Heart left ventricle (tissue), 13 donors: ENCODE results near the gene ADGRD2.

Experiments
- CTCF ChIP-seq, 12 donors: fragments of 200-600 bp; sonication (generic) in 4 of 12; IDR thresholded peaks; one replicate each; pipeline versions ENCODE4 v1.5.0 to v1.8.0; 2018 to 2022; ENCODE audit warnings: antibody characterized with exemption in 12 of 12, mild to moderate bottlenecking in 5 of 12
- POLR2A ChIP-seq, 2 donors: fragments of 450-650 bp; IDR thresholded peaks; one replicate each; pipeline ENCODE4 v1.6.1; 2017; ENCODE audit warnings: antibody characterized with exemption in 2 of 2, mild to moderate bottlenecking in 2 of 2, moderate library complexity in 2 of 2
- donor health status: ischemic (EF 13 %, LVEDD 7.1; RV severe dilation, severe dysfunction).
- donor health status: DM: no; HTN: yes; CAD: no.
- donor health status: DM: no; HTN: no; CAD: no.
- donor health status: ischemic (EF 25% LVEDD 6.9; RV normal size, moderate dysfunction).
- donor health status: ischemic (EF 25% LVEDD 5.7; RV mildly dilated, moderate dysfunction).
- donor health status: ischemic (EF 35%, LVEDD 5.7; RV mildly dilated, moderate dysfunction).
- donor health status: nonischemic (EF 11% LVEDD 7.7; RV severe dilation, severe dysfunction).
- donor health status: DM: yes; HTN: yes; CAD: no.
- donor health status: PGD.
- donor health status: ischemic (EF 29% LVEDD 5.4; RV normal size, mild dysfunction).
- donor health status: nonischemic (EF 23%, LVEDD 6.1; RV moderate dilation, normal function).

GRCh38 chr9:124470726-124471125 lies 20.5 kb downstream of the ADGRD2 start:
- no peak for TF ChIP-seq CTCF (IDR thresholded peaks at IDR 0.05)
- TF ChIP-seq POLR2A (IDR thresholded peaks at IDR 0.05), result no peak
